Activated CD4-positive, CD25-positive, alpha-beta regulatory T cell (primary cell): Measurements from ENCODE around the gene RRBP1.
"Not testable (repeated sequence)": the region's sequence is repeated elsewhere in the genome, so short reads cannot be mapped to it uniquely, and the experiment has no call there.

ENCODE experiments used
- DNase-seq, 4 experiments: peaks; one replicate each; lab custom pipeline; 2025; lab: John Stamatoyannopoulos, UW

RRBP1 gene

DNA sequence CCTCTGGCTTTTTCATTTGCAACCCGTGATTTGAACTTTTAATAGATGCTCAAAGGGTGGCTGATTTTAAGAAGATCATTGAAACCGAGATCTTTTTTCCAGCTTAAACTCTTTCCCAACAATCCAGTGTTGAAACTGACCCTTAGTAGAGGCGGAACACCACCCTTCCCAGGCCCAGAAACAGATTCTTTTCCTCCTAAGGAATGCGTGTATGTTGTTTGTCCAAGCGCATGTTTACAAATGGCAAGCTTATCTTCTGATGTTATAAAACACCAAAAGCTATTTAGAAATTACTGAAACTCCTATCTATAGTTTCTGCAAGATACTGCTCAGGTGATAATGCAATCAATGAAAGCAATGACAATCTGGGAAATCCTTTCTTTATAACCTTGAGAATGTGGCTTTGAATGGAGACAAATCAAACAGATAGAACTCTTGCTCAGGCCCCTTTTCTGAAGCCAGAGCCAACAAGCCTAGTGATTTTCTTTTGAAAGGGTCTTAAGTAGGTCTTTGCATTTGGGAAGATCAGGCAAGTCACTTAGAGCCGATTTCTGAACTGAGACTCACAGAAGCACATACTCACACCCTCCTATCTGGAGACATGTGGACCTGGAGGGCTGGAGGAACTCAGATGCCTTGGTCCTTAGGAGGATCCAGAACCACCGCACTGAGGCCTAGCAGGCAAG, 26.8 kb upstream of the RRBP1 start:
- DNase-seq = no peak

DNA sequence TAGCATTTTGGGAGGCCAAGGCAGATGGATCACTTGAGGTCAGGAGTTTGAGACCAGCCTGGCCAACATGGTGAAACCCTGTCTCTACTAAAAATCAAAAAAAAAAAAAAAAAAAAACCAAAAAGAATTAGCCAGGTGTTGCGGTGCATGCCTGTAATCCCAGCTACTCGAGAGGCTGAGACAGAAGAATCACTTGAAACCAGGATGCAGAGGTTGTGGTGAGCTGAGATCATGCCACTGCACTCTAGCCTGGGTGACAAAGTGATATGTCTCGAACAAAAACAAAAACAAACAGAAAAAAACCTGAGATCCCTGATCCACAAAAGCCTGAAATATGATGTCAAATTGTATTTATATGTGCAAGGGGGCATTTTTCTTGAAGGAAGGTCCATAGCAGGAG, 25.9 kb upstream of the RRBP1 start:
- not testable (repeated sequence) for DNase-seq

DNA sequence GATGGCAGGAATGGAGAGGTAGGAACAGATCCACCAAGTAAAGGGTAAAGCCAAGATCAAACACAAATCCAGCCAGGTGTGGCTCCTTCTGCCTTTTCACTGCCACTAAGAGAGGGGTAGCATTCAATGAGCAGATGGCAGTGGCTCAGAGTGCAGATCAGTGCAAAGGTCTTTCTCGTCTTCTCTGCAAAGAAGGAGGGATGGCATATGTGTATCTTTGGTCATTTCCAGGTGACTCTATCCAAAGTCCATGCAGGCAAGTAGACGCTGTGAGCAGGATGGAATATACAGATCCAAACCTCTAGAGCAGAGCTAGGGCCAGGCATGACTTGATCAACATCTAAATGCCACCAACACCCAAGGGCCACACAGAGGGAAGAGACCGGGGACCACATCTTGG, 24.6 kb upstream of the RRBP1 start:
- no peak for DNase-seq

DNA sequence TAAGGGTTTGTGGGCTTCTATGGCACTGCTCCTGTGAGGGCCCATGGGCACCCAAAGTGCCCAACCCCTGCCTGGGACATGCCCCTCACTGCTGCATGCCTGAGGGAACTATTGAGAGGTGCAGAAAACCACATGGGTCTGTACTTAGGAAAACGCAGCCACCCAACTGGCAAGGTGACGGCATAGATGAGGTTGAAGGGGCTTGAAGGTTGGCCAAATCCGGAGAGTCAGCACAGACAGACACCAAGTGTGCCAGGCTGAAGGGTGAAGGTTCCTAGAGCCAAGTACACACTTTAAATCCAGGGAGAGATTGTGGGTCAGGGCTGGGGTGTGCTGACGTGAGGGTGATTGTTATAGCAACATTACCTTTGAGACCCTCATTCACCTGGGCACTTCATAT, 23.9 kb upstream of the RRBP1 start:
- DNase-seq = no peak

DNA sequence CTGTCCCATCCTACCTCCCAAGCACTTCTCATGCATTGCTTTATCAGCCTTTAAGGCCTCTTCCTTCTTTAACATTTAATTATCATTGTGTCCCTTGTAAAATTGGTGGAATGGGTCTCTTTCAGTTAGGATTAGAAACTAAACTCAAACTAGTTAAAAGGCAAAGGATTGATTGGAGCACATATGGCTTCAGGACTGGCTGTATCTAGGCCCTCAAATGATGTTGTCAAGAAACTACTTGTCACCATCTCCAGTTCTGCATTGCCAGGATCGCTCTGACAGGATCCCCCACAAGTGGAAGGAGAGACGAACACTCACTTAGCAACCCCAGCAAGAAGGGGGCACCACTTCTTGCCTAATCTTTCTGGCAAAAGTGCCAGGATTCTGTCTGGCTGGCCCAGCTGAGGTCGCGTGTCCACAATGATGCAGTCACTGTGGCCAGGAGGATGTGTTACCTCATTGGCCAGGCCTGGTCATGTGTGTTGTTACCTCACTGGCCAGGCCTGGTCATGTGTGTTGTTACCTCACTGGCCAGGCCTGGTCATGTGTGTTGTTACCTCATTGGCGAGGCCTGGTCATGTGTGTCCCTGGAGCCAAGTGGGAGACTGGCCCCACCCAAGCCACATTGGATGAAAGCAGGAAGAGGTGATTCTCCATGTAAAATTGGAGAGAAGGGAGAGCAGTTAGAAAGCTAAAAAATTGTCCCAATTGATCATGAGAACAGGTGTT, 22.7 kb upstream of the RRBP1 start:
- no peak for DNase-seq

DNA sequence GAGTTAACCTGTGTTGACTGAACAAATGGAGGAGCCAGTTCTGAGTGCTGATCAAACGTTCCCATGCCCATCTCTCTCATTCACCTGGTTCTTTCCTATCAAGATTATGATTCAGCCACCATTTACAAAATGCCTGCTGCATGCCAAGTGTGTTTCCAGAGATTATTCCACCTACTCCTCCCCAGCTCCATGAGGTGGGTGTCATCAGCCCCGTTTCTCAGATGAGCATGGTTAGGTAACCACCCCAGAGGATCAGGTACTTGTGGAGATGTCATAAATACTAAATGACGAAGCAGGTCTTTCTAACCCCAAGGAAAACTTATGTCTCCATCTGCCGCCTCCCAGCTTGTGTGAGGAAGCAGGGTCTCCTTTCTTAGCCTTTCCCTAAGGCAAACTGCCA, 19.8 kb upstream of the RRBP1 start:
- no peak for DNase-seq

DNA sequence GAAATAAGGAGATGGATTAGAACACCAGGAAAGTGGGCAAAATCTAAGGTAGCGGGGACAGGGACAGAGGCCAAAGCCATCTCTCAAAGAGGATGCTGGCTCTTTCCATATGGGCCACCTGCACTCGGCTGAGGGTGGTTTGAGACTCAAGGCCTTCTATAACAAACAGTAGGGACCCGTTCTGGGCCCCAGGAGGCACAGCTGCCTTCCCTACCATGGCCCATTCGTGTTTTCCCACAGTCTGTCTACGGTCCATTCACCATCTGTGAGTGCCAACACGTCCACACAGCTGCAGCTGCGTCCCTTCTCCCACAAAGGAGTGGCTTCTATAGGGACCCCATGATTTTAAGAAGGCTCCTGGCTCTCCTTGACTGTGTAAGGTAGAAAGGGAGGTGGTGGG, 18.6 kb upstream of the RRBP1 start:
- no peak for DNase-seq

DNA sequence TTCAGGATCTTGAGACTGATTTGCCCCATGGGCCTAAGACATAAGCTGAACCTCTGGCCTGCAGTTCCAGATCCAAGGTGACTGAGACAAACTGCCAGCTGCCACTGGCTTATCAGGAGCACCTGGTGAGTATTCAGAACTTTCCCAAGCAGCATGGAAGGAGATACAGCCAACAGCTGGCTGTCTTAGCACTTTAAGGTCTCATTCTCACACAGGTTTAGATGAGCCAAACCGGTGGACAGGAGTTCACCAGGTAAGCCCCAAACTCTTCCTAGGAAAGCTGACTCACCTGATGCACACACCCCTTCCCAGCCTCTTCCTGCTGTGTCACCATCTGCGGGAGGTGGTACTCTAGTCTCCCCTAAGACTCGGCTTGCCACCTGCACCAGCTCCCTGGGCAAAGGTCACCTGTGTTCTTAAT, 17.9 kb upstream of the RRBP1 start, which contains the start of gene BANF2:
Gene BANF2 (plus strand): TSS at position 36 of the 421 bp plus-strand sequence. CDS start 25,060 bp downstream, outside the sequence.
- DNase-seq = no peak

DNA sequence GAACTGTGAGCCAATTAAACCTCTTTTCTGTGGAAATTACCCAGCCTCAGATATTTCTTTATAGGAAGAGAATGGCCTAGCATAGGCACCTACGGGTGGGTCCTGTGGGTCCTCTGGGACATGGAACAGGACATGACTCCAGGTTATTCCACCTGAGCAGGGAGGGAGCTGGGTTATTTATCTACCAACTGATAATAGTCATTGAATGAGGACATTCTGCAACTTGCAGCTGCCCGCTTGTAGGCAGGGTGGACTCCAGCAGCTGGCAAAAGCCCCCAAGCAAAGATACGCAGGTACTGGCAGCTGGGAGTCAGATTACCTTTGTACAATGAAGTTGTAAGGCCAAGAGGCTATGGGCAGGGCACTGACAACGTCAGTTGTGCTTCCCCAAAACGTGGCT, 16.3 kb upstream of the RRBP1 start:
- no peak for DNase-seq

DNA sequence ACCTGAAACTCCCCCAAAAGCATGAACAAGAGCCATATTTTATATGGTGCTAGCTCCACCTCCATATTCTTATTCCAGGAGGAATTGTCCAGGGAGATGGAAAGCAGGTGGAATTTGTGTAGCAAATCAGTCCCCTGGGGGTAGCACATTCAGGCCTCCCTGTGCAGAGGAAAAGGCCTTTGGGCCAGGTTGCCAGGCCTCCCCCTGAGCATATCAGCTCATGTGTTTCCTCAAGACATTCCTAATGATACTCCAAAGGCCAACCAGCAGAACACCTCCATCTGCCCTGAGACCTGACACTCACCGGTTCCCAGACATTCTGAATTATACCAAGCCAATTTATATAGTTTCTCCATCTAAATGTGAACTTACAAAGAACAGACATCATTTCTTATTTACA, 15.1 kb upstream of the RRBP1 start:
- DNase-seq = no peak

DNA sequence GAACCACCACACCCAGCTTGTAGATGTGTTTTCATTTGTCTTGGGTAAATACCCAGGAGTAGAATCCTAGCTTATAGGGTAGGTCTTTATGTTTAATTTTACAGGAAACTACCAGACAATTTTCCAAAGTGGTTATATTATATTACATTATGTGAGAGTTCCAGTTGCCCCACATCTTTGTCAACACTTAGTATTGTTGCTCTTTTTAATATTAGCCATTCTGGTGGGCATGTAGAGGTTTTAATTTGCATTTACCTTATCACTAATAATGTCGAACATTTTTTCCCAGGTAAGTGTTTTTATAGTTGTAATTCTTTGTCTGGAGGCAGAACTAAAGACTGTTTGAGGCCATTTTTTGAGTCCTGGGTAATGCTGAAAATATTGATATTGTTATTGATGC, 14.2 kb upstream of the RRBP1 start:
- DNase-seq = no peak

DNA sequence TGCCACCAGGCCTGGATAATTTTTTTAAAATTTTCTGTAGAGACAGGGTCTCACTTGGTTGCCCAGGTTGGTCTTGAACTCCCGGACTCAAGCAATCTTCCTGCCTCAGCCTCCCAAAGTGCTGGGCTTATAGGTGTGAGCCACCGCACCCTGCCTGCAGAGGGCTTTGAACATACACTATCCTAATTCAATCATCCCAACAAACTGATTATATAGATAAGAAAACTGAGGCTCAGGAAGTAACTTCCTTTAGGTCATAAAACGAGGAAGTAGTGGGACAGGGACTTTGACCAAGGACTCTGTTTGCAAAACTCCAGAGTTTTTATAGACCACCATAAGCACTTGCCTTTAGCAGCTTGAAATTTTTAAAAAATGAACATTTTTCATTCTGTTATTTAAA, 12.7 kb upstream of the RRBP1 start:
- DNase-seq = no peak

DNA sequence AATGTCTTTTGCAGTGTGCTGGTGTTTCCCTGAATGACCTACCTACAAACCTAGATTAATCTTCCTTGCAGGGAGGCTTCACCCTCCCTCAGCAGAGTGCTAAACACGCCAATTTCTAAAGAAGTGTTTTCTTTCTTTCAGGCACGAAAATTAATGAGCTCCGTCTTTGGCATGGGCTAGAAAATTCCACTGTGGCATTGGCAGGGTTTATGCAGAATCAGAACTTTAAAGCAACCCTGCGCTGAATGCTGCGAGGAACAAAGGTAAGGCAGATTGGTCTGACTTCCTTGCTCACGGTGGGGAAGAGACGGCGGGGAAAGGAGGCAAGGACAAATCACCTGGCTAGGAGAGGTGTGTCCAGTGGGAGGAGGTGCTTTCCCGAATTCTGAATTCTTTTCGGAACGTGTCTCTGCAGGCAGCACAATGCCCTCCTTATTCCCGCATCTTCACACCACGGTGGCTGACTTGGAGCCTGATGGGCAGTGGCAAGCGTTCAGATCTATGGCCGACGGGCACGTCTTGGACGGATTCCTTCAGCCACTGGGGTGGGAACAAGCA, 11.5 kb upstream of the RRBP1 start:
- DNase-seq = no peak

DNA sequence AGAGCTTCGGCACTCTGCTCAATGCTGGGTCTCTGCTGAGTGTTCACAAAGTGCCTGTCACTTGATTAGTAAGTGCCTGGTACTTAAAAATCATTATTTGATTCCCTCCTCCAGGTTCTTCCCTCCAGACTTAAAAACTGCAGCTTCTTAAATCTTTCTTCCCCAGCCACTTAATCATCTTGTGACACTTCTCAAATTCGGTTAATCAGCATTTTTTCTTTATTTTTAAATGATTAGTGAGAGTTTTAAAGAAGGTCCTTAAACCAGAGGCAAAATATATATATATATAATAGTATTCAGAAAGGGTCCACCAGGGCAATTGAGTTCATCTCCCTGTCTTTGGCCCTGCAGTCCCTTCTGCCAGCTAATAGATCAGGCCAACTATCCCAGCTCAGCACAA, 9.7 kb upstream of the RRBP1 start:
- DNase-seq = no peak

DNA sequence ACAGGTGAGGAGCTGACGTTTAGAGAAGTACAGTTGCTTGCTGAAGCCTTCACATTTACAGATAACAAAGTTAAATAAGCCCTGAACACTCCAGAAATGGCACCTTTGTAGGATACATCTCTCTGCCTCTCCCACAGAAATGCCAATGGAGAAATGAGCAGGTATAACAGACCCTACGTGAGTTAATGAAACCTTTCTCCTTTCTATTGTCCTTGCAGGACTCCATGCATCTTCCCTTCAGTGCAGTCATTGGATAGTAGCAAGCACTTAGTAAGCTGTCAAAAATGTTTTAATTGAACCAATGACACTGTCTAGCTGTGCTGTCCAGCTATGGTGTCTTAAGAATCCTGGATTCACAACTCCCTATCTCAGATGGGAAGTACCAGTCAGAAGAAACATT, 8.1 kb upstream of the RRBP1 start:
- DNase-seq = no peak

DNA sequence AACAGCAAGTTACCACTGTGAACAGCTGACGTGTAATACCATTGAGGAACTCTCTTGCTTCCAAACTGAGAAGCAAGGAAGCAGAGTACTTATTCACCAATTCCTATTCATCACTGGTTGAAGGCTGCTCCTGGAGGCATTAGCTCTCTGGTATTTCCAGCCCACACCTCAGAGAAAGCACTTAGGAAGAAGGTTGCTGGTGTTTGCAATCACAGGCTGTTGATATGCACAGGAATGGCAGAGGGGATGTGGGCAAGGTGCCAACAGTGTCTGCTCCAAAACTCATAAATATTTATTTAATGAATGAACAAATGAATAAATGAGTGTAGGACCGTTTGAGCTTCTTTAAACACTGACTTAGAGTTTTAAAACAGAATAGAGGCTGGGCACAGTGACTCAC, 6.9 kb upstream of the RRBP1 start:
- DNase-seq = no peak

DNA sequence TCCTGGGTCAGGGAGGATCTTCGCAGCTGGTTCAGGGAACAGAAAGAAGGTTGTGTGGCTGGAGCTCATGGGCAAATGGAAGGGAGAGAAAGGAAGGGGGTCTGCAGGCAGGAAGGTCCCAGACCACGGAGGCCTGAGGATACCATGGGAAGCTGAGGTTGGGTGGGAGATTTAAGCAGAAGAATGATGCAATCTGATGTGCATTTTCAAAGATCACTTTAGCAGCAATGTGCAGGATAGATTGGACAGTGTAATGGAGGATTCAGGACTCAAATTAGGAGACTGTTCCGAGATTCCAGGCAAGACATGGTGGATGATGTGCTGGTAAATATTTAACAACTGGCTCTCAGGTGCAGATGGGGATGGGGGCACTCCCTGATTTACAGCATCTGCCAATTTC, 5.8 kb upstream of the RRBP1 start:
- DNase-seq = no peak

DNA sequence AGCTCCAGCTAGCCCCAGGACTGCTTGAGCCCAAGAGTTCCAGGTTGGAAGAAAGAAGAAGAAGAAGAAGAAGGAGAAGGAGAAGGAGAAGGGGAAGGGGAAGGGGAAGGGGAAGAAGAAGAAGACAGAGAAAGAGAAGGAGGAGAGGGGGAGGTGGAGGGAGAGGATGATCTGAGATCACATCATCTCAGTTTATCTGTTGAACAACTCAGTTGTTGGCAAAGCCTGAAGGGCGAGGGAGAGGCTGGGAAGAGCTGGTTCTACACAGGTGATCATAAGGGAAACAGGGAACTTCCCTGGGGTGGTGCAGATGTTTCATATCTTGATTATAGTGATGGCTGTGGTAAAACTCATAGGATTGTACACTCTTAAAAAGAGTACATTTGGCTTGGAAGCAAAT, 3.1 kb upstream of the RRBP1 start:
- no peak for DNase-seq

DNA sequence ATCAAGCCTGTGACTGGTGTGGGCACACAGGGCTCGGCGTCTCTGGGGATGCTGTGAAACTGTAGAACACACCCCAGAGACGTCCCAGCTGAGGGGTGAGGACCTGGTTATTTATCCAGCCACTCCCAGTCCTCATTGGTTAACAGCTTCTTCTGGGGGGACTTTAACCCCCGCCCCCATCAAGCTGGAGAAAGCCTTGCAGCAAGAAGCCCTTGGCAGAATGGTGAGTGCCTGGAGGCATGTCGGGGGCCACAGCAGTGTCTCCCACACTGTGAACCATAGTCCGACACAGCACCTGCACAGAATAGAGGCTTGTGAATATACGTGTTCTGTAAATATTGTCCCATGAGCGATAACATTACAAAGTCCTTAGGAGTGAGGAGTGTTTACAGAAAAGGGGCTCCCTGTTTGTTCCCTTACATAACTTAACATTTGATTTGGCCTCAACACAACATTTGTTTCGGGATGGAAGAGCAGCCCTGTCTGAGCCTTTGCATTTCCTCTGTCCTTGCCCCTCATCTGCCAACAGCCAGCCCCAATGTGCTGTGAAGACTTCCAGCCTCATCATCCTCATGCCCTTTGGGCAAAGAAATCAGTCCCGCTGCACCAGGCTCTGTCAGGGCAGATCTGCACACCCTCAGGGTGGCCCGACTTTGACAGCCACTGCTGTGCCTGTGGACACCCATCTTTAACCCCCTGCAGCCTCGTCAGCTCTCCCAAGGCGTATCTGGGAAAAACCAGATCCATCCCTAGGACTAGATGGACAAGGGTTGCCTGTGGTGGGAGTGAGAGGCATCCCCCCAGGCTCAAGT, 2.2 kb upstream of the RRBP1 start:
- DNase-seq = no peak

DNA sequence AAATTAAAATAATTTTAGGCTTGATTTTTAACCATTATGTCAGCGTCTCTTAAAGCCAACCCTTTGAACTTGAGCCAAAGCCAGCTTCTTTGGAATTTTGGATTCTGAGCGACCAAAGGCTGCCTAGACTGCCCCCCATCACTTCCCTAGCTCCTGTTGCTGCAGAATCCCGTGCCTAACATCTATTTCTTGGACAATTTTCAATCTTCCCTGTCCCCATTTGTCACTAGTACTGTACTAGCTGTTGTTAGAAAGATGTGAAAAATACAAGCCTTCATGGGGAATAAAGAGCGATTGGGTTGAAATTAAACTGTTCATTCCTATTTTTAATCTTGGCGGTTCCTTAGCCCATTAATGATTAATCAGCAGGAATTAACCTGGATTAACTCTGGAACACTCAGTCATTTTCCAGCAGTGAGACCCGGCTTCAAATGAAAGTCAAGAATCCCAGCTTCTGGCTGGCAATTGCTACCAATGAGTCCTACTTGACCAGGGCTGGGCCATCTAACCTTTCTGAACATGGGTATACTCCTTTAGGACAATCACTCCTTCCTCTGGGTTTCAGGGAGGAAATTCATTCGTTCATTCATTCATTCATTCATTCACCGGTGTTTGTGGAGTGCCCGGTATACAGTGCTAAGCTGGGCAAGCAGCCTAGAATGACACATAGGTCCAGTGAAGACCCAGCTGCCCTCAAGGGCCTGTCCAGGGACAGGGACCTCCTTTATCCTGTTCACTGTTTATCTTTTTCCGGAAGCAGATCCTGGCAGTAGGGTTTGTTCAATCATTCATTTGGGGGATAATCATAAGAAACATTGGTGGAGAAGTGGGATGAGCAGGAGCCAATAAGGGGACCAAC, 1.4 kb upstream of the RRBP1 start:
- DNase-seq = no peak

DNA sequence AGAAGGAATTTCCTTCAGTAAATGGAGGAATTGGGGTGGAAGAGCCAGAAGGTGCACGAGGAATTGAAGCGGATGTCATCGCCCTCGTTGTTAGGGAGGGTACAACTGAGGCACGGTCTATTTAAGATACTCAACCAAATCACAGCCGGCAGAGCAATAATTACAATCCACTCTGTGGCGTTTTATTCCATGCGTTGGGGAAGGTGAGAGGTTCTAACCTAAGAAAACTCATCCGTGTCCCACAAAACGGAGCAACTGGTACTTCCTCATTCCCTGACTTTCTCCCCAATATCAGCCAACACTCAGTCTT, 802 bp upstream of the RRBP1 start:
- no peak for DNase-seq

DNA sequence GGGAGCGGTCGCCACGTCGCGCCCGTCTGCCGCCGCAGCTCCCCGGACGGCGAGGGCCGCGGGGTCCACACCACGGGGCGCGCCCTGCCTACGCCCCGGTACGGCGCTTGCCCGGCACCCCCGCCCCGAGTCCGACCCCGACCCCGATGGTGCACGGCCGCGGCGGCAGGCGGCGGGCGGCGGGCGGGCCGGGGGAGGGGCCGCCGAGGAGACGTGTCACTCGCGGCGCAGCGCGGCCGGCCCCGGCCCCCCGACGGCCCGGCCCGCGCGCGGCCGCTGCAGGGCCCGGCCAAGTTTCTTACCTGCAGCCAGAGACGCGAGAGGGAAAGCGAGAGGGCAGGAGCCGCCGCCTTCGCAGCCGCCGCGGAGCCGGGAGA, 328 bp downstream of the RRBP1 start:
- DNase-seq = no peak
